Mucosa of descending colon (tissue), 3 donors: Measurements from ENCODE around the gene JAK1. TPM values are rescaled to one million over a fixed set of nuclear protein-coding genes. Genes with fewer than 3 reads are reported as not detected.
A peak's percentile ranks its signal among the peaks of the same experiment; 100 is the strongest.

Source experiments
- ATAC-seq: fragments of 200-7000 bp; cut with Tn5 transposase; one replicate; pipeline ENCODE4 v1.9.1; 2020; ENCODE audit warnings: mild to moderate bottlenecking, moderate library complexity
- DNase-seq, 3 donors: peaks; one replicate each; pipeline ENCODE4 v3.0.0-alpha.2; 2020
- H3K36me3 ChIP-seq: fragments of 200-600 bp; one replicate; pipeline ENCODE4 v1.8.0; 2021; ENCODE audit warnings: low read depth, mild to moderate bottlenecking
- H3K4me1 ChIP-seq: fragments of 200-600 bp; one replicate; pipeline ENCODE4 v1.8.0; 2021; ENCODE audit warnings: low read depth, mild to moderate bottlenecking
- H3K4me3 ChIP-seq: fragments of 200-600 bp; one replicate; pipeline ENCODE4 v1.8.0; 2021; ENCODE audit warnings: mild to moderate bottlenecking
- H3K9me3 ChIP-seq: fragments of 200-600 bp; one replicate; pipeline ENCODE4 v1.8.0; 2021; ENCODE audit warnings: mild to moderate bottlenecking
- intact Hi-C, 2 donors: fragments of 100-400 bp; cut with DNase I in 1 of 2; cut with micrococcal nuclease in 1 of 2; formaldehyde crosslinking; loops; one replicate each; pipeline versions ENCODE4 v1.11.0 to v1.11.1; 2022; cut with DNase I, micrococcal nuclease
- total RNA-seq, 3 donors: library from RNA; stranded (reverse); fragmentation: NEBNext Ultra II Directional in 2 of 3; extraction: Animal tissue kit (Norgen Biotek cat#: 25700) in 2 of 3; gene quantifications; one replicate each; pipeline versions ENCODE4 v1.2.1 to v1.2.4, GENCODE V29; 2021 to 2023
- TF ChIP-seq, protein P1 (sequence below): fragments of 200-600 bp; IDR thresholded peaks from one replicate; pipeline ENCODE4 v1.8.0; 2022; ENCODE audit warnings: antibody characterized with exemption, mild to moderate bottlenecking
- donor health status: DM: no; HTN: no; CAD: no; lungs with moderate emphysema.
- donor health status: DM: no; HTN: no; CAD: no.
- donor health status: DM: no; HTN: yes; CAD: no.

Gene JAK1
- total RNA-seq, 3 donors from 2014 or later: 97.1 to 132 (median 103) TPM

DNA sequence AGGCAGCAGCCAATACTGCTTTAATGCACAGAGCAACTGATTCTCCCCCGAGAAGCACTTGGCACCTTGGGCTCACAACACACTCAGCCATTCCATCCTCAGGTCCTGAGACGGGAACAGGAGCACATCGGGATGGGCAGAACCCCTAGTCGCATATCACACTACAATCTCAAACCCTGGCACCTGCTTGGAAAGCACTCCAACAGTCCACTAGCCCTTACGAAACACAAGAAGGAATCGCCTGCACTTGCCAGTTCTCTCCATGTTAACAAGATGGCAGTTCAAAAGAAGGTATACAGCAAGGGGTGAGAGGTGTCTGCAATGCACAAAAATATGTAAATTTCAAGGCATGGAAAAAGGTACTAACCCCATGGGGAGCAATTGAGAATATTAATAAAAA is 21.4 kb downstream of the JAK1 start:
- intact Hi-C loops: no loop called here
- DNase-seq: no peak
- Histone ChIP-seq H3K9me3 (no peaks in the 10 kb centered on the region), H3K36me3 (no peaks in the 10 kb centered on the region), H3K4me3 (no peak overlapping the region), H3K4me1 (peaks cover 6% of the 10 kb centered on the region)
- ATAC-seq: no peak
- TF ChIP-seq, protein P1, sequence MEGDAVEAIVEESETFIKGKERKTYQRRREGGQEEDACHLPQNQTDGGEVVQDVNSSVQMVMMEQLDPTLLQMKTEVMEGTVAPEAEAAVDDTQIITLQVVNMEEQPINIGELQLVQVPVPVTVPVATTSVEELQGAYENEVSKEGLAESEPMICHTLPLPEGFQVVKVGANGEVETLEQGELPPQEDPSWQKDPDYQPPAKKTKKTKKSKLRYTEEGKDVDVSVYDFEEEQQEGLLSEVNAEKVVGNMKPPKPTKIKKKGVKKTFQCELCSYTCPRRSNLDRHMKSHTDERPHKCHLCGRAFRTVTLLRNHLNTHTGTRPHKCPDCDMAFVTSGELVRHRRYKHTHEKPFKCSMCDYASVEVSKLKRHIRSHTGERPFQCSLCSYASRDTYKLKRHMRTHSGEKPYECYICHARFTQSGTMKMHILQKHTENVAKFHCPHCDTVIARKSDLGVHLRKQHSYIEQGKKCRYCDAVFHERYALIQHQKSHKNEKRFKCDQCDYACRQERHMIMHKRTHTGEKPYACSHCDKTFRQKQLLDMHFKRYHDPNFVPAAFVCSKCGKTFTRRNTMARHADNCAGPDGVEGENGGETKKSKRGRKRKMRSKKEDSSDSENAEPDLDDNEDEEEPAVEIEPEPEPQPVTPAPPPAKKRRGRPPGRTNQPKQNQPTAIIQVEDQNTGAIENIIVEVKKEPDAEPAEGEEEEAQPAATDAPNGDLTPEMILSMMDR: no peak

DNA sequence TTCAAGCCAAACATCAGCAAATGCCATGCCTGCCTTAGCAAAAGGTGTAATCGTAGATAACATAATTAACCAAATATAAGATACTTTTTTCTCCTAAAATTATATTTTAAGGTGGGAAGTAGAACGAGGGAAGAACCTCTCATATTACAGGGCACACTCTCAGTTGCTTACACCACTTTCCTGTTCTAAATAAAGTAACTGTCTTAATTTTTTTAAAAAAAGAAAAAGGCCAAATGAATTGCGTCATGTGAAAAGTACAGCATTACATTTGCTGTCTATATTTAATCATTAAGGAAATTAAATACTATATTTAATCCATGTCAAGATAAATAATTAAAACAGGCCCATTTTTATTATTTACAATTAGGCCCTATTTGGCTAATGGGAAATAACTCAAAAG is 23.7 kb downstream of the JAK1 start:
- Histone ChIP-seq H3K36me3 (no peaks in the 10 kb centered on the region), H3K9me3 (no peaks in the 10 kb centered on the region), H3K4me3 (no peak overlapping the region), H3K4me1 (no peaks in the 10 kb centered on the region)
- ATAC-seq (no peak), DNase-seq (no peak)
- intact Hi-C loops: no loop called here
- TF ChIP-seq, protein P1: no peak

DNA sequence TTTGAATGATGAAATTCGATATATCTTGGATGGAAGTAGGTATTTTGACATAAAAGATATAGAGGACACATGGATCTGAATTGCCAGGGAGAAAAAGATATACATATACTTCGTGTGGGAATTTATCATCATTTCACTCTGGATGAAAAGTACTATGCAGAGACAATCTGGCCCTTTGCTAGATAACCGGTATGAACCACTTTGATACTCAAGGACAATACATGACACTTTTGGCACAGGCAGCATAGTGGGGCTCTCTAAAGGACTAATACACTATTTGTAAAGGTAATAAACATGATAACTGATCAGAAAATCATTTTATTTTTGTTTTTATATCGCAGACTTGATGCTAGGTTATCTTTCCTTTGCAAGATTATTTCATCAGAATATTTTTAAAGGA is 24.2 kb downstream of the JAK1 start:
- Histone ChIP-seq H3K4me1 (no peaks in the 10 kb centered on the region), H3K36me3 (no peaks in the 10 kb centered on the region), H3K4me3 (no peak overlapping the region), H3K9me3 (no peaks in the 10 kb centered on the region)
- TF ChIP-seq, protein P1: no peak
- intact Hi-C loops: no loop called here
- ATAC-seq (no peak), DNase-seq (no peak)

DNA sequence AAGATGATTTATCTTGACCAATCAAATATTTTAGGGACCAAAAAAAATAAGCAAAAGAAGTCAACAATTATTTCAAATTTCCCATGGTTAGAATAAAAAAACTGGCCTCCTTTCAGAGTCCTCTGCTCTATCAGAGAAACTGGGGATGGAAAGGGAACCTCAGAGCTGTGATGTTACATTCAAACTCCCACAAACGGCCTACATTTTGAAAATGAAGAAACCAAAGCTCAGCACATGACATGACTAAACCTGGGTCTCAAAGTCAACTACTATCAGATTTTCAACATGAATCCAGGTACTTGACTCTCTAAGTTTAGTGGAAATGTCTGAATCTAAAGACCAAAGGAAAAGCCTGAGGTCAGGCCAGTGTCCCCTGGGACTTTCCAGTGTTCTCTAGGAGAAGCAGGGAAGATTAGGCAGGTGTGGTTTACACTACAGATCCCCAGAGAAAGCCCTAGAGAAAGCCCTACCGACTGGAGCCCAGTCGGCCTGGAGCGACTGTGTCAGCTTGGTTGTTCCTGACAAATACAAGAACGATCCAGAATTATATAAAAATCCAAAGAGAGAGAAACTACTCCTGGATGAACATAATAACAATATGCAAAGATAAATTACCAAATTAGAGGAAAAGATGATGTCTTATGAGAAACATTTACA is 24.8 kb downstream of the JAK1 start:
- no peak overlapping the region for H3K4me3 ChIP-seq
- H3K4me1 ChIP-seq: no peaks in the 10 kb centered on the region
- H3K36me3 ChIP-seq: no peaks in the 10 kb centered on the region
- intact Hi-C loops: no loop called here
- ATAC-seq (no peak), DNase-seq (no peak)
- TF ChIP-seq, protein P1: no peak
- H3K9me3 ChIP-seq: no peaks in the 10 kb centered on the region

DNA sequence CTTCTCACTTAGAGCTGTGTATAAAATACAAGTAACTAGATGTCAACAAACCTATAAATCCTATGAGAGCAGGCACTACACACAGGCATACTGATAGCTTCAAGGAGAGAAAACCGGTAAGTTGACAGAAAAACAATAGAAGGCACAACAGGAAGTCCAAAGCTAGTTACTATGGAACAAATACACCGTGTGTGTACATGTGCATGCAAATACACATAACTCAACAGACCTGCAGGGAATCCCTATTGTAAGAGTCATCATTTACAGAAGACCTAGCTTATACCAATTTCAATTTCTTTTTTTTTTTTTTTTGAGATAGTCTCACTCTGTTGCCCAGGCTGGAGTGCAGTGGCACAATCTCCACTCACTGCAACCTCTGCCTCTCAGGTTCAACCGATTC is 26.3 kb downstream of the JAK1 start:
- intact Hi-C loops: no loop called here
- Histone ChIP-seq H3K36me3 (no peaks in the 10 kb centered on the region), H3K4me3 (no peak overlapping the region), H3K4me1 (peaks cover 5% of the 10 kb centered on the region), H3K9me3 (no peaks in the 10 kb centered on the region)
- DNase-seq (no peak), ATAC-seq (peak; percentile 20)
- TF ChIP-seq, protein P1: no peak

DNA sequence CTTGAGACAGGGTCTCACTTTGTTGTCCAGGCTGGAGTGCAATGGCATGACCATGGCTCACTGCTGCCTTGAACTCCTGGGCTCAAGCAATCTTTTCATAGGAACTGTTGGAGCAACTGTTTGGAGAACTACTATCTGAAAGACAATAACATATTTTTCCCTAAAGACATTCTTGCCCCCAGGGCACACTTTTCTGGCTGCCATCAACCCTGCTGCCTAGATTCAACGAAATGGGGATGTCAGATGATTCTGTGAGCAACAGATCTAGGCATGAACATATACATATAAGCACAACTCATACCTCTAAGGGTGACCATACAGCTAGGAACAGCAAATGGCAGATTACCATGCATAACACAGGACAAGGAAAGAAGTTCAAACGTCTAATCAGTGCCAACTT is 27.4 kb downstream of the JAK1 start:
- Histone ChIP-seq H3K4me1 (peaks cover 5% of the 10 kb centered on the region), H3K9me3 (no peaks in the 10 kb centered on the region), H3K4me3 (no peak overlapping the region), H3K36me3 (no peaks in the 10 kb centered on the region)
- TF ChIP-seq, protein P1: no peak
- no peak for DNase-seq
- ATAC-seq: no peak
- intact Hi-C loops: no loop called here
